Astrocyte of the spinal cord (primary cell): ENCODE data around the gene DIABLO.
"Not testable (repeated sequence)": the region's sequence is repeated elsewhere in the genome, so short reads cannot be mapped to it uniquely, and the experiment has no call there.

ENCODE experiments used
- DNase-seq: peaks from one replicate; pipeline ENCODE4 v3.0.0; 2011; ENCODE audit warnings: low read depth, low spot score
- H3K4me3 ChIP-seq: 2 replicates; pipeline ENCODE4 v1.5.1; 2011; ENCODE audit warnings: low read depth, mild to moderate bottlenecking, low read length, moderate library complexity
- in situ Hi-C: cut with HindIII; loops from 2 replicates; pipeline ENCODE4 v1.10.0; 2017; ENCODE audit warnings: low sequenced_read_pairs
- TF ChIP-seq, protein P1 (sequence below): IDR thresholded peaks from 2 replicates; pipeline ENCODE4 v1.5.1; 2012; ENCODE audit warnings: low read depth, mild to moderate bottlenecking, low read length, inconsistent platforms

The DIABLO gene

GRCh38 chr12:122205053-122205925 is 20.6 kb downstream of the DIABLO start:
- TF ChIP-seq, protein P1, sequence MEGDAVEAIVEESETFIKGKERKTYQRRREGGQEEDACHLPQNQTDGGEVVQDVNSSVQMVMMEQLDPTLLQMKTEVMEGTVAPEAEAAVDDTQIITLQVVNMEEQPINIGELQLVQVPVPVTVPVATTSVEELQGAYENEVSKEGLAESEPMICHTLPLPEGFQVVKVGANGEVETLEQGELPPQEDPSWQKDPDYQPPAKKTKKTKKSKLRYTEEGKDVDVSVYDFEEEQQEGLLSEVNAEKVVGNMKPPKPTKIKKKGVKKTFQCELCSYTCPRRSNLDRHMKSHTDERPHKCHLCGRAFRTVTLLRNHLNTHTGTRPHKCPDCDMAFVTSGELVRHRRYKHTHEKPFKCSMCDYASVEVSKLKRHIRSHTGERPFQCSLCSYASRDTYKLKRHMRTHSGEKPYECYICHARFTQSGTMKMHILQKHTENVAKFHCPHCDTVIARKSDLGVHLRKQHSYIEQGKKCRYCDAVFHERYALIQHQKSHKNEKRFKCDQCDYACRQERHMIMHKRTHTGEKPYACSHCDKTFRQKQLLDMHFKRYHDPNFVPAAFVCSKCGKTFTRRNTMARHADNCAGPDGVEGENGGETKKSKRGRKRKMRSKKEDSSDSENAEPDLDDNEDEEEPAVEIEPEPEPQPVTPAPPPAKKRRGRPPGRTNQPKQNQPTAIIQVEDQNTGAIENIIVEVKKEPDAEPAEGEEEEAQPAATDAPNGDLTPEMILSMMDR, result no peak
- H3K4me3 ChIP-seq, result no peak overlapping the region
- DNase-seq, result no peak
- in situ Hi-C loops, result no loop called here

GRCh38 chr12:122204167-122205052 is 21.4 kb downstream of the DIABLO start:
- TF ChIP-seq, protein P1, result no peak
- DNase-seq, result no peak
- in situ Hi-C loops, result no loop called here
- H3K4me3 ChIP-seq, result peak overlapping the region; percentile 17

GRCh38 chr12:122203301-122204166 is 22.3 kb downstream of the DIABLO start, which contains the start of gene B3GNT4:
Gene B3GNT4 (plus strand): TSS chr12:122203709. CDS start chr12:122204619, 910 bp downstream.
- H3K4me3 ChIP-seq, result peak within 1 kb of the TSS; percentile 34
- in situ Hi-C loops, result no loop called here
- TF ChIP-seq, protein P1, result no peak
- DNase-seq, result peak; percentile 35

DNA sequence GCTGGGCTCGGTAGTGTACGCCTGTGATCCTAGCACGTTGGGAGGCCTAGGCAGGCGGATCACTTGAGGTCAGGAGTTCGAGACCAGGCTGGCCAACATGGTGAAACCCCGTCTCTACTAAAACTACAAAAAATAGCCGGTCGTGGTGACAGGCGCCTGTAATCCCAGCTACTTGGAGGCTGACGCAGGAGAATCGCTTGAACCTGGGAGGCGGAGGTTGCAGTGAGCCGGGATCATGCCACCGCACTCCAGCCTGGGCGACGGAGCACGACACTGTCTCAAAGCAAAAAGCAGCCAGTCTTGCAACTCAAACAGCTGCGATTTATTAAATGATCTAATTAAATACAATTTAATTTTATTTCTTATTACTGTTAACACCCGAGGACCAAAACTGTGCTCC is 23.0 kb downstream of the DIABLO start:
- DNase-seq, in situ Hi-C loops: not testable (repeated sequence)
- H3K4me3 ChIP-seq, result peak overlapping the region; percentile 34

- TF ChIP-seq, protein P1, result no peak
- in situ Hi-C loops, result no loop called here
- DNase-seq, result no peak
- H3K4me3 ChIP-seq, result no peak overlapping the region
Measured at GRCh38 chr12:122202017-122202416, 23.8 kb downstream of the DIABLO start.

DNA sequence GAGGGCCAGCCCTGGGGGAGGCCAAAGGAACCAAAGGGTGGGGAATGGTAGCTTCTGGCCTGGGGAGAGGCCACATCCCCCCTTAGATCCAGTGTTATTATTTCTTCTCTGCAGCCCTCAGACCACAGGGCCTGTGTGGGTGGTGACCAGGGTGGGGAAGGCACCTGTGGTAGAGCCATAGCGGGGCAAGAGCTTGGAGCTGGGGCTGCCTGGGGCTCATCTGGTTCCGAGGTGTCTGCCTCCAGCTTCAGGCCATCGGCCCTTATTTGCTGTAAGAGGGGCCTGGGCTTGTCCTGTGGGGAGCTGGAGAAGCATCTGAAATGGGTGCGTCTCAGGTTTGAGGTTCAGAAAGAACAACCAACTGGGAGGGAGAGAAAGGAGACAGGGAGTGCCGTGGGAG is 24.5 kb downstream of the DIABLO start:
- TF ChIP-seq, protein P1, result no peak
- in situ Hi-C loops, result no loop called here
- no peak for DNase-seq
- H3K4me3 ChIP-seq, result no peak overlapping the region
